Tibial artery (tissue), 4 donors: ENCODE results near the gene ADM2.
A peak's percentile ranks its signal among the peaks of the same experiment; 100 is the strongest.

Experiments
- DNase-seq, 2 donors: peaks; one replicate each; pipeline ENCODE4 v3.0.0-alpha.2; 2019
- H3K27ac ChIP-seq, 2 donors: fragments of 200-600 bp; sonication (generic) in 1 of 2; 1 replicate in 1 of 2; 2 replicates in 1 of 2; pipeline ENCODE4 v1.5.1; 2018 to 2019; ENCODE audit warnings: mild to moderate bottlenecking in 1 of 2
- H3K27me3 ChIP-seq, 2 donors: fragments of 200-600 bp; sonication (generic) in 1 of 2; one replicate each; pipeline versions ENCODE4 v1.5.1 to v1.6.0; 2016 to 2019
- H3K36me3 ChIP-seq, 3 donors: fragments of 200-600 bp; sonication (generic) in 2 of 3; one replicate each; pipeline ENCODE4 v1.5.1; 2016 to 2019; ENCODE audit warnings: mild to moderate bottlenecking in 2 of 3
- H3K4me1 ChIP-seq, 4 donors: fragments of 200-600 bp; sonication (generic) in 2 of 4; 1 replicate in 3 of 4; 2 replicates in 1 of 4; pipeline ENCODE4 v1.5.1; 2016 to 2019
- H3K4me3 ChIP-seq, 2 donors: fragments of 200-600 bp; sonication (generic) in 1 of 2; 1 replicate in 1 of 2; 2 replicates in 1 of 2; pipeline ENCODE4 v1.5.1; 2018 to 2019; ENCODE audit warnings: mild to moderate bottlenecking in 2 of 2
- H3K9me3 ChIP-seq, 3 donors: fragments of 200-600 bp; sonication (generic) in 1 of 3; one replicate each; pipeline ENCODE4 v1.5.1; 2016 to 2019
- intact Hi-C: fragments of 100-400 bp; cut with DNase I; formaldehyde crosslinking; loops from one replicate; pipeline ENCODE4 v1.15.0; 2023; ENCODE audit warnings: low total_unique reads
- TF ChIP-seq, protein P1 (sequence below), 2 experiments: fragments of 200-600 bp in 1 of 2; fragments of 450-650 bp in 1 of 2; IDR thresholded peaks; one replicate each; pipeline ENCODE4 v1.5.1; 2017 to 2019; ENCODE audit warnings: antibody characterized with exemption in 2 of 2, mild to moderate bottlenecking in 1 of 2, moderate library complexity in 1 of 2

ADM2 gene

DNA sequence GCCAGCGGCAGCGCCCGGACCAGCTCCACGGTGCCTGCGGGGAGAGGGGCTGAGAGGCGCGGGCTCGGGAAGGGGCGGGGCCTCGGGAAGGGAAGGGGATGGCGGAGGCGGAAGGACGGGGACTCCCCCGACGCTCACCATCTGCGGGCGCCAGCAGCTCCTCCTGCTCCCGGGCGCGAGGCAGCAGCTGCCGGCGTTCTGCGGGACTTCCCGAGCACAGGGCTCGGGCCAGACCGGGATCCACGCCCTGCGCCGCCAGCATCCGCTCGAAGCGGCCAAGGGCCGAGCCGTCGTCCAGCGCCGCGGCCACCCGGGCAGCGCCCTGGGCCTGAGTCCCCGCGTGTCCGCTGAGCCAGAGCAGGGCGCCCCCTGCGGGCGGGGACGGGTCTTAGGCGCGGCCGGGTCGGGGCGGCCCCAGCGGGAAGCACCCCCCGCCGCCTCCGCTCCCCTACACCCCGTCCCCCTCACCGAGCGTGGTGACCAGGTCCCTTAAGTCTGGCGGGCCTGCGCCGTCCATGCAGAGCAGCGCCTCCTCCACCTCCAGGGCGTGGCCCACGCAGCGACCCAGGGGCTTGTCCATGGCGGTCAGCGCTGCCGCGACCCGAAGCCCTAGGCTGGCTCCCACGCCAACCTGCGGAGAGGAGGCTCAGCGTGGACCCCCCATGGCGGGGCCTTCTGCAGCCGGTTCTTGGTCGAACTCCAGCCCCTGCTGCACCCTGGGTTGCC lies 44.9 kb downstream of the ADM2 start:
- Histone ChIP-seq H3K4me1 (peaks cover 0 to 52% (median 35%) of the 10 kb centered on the region in 4 donors), H3K9me3 (no peaks in the 10 kb centered on the region), H3K27me3 (peaks cover 0 to 24% of the 10 kb centered on the region in 2 donors), H3K36me3 (peaks cover 18 to 29% (median 23%) of the 10 kb centered on the region in 3 donors), H3K4me3 (peak overlapping the region; percentile 65 to 77), H3K27ac (peak overlapping the region; percentile 86 to 87)
- TF ChIP-seq, protein P1, sequence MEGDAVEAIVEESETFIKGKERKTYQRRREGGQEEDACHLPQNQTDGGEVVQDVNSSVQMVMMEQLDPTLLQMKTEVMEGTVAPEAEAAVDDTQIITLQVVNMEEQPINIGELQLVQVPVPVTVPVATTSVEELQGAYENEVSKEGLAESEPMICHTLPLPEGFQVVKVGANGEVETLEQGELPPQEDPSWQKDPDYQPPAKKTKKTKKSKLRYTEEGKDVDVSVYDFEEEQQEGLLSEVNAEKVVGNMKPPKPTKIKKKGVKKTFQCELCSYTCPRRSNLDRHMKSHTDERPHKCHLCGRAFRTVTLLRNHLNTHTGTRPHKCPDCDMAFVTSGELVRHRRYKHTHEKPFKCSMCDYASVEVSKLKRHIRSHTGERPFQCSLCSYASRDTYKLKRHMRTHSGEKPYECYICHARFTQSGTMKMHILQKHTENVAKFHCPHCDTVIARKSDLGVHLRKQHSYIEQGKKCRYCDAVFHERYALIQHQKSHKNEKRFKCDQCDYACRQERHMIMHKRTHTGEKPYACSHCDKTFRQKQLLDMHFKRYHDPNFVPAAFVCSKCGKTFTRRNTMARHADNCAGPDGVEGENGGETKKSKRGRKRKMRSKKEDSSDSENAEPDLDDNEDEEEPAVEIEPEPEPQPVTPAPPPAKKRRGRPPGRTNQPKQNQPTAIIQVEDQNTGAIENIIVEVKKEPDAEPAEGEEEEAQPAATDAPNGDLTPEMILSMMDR (IDR thresholded peaks at IDR 0.05), result peak; percentile 37 to 46
- DNase-seq, result peak; percentile 70 to 89
- intact Hi-C loops, result loop anchor here (5.0 kb wide), 1 partner anchor 56 kb away; the partner anchor contains the start of gene CHKB

DNA sequence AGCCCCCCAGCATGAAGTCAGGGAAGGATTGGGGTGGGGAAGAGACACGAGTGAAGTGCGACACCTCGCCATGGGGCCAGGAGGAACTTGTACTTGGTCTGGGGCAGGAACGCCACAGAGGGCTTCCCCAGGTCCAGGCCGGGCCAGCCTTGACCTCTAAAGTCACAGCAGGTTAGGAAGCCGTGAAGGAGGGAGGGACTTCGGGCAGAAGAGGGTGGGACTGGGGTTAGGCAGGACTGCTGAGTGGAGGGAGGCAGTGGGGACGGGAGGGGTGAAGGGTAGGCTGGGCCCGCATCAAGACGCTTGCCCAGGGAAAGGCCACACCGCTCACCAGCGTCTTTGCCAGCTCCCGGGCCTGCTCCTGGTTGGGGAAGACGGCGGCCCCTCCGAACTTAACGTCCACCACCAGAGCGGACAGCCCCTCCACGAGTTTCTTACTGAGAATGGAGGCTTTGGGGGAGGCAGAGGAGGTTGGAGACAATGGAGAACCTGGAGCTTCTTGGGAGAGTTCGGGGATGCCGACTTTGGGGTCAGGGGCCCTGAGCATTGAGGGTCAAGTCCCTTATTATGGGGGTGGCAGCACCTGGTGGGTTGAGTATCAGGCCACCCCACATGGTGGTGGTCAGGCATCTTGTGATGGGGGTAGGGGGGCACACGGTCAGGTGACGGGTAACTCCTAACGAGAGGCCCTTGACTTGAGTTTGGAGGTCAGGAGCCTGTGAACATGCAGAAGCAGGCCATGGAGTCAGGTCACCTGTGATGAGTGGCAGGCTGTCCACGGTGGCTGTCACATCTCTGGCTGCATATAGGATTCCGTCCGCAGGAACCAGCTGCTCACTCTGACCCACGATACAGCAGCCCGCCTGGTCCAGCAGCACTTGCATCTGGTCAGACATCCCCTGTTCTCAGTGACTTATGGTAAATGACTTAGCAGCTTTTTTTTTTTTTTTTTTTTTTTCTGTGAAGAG lies 45.8 kb downstream of the ADM2 start:
- Histone ChIP-seq H3K27ac (peak overlapping the region; percentile 86 to 87), H3K36me3 (peaks cover 13 to 21% (median 16%) of the 10 kb centered on the region in 3 donors), H3K4me1 (peaks cover 0 to 60% (median 43%) of the 10 kb centered on the region in 4 donors), H3K9me3 (no peaks in the 10 kb centered on the region), H3K4me3 (peak overlapping the region; percentile 65 to 77), H3K27me3 (peaks cover 6 to 32% of the 10 kb centered on the region in 2 donors)
- TF ChIP-seq, protein P1 (IDR thresholded peaks at IDR 0.05), result no peak
- intact Hi-C loops, result loop anchor here (5.0 kb wide), 1 partner anchor 55 kb away; the partner anchor contains the start of gene CHKB
- DNase-seq, result peak; percentile 66 to 81

DNA sequence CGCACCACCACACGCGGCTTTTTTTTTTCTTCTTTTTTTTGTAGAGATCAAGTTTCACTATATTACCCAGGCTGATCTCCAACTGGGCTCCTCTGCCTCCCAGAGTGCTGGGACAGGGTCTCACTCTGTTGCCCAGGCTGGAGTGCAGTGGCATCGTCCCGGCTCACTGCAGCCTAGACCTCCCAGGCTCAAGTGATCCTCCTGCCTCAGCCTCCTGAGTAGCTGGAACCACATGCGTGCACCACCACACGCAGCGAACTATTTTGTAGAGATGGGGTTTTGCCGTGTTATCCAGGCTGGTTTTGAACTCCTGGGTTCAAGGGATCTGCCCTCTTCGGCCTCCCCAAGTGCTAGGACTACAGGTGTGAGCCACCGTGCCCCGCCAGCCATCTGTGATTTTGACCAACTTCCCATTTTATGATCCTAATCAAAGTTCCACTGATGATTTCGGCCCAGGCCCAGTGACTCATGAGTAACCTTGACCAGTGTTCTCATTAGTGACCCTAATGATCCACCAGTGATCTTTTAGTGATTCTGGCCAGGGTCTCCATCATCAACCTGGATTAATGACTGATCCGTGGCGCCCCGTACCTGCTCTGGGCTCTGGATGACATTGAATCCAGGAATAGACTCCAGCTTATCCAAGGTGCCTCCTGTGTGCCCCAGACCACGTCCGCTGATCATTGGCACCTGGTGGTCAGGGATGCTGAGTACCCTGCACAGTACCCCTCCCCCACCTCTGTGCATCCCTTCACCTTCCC lies 46.8 kb downstream of the ADM2 start:
- H3K27ac ChIP-seq, result no peak overlapping the region

DNA sequence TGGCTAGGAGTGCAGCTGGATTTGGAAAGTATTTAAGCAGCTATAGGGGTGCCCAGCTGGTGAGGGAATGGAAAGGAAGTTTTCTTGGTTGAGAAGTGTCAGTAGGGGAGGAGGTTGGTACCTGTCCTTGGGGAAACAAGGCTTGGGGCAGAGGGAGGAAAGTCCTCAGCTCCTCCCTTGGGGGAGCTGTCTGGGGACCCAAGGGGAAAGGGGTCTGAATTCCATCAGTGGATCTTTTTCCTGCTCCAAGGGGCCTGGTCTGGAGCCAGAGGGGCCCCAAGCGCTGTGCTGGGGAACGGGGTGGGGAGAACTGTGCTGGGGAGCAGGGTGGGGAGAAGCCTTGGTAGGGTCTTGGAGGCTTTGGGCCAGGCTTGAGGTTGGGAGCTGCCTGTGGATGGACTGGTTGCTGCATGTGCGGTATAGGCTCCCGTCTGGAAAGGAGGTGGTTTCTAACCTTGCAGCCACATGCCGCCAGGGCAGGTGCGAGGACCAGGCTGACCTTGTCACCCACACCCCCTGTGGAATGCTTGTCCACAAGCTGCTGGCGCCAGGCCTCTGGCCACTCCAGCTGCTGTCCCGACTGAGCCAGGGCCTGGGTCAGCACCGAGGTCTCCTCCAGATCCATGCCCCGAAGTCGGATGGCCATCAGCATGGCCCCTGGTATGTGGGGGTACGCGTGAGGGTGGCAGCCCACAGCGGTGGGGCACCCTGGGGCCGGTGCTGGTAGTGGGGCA lies 47.5 kb downstream of the ADM2 start:
- H3K27ac ChIP-seq, result peak overlapping the region in 1 of 2 donors; percentile 57
- H3K4me3 ChIP-seq, result peak overlapping the region; percentile 44 to 53
- H3K4me1 ChIP-seq, result peaks cover 0 to 63% (median 48%) of the 10 kb centered on the region in 4 donors
- intact Hi-C loops, result loop anchor here (5.0 kb wide), 1 partner anchor 53 kb away; the partner anchor contains the start of gene CHKB
- H3K36me3 ChIP-seq, result peaks cover 0 to 3% (median 0%) of the 10 kb centered on the region in 3 donors
- DNase-seq, result no peak
- H3K9me3 ChIP-seq, result no peaks in the 10 kb centered on the region
- TF ChIP-seq, protein P1 (IDR thresholded peaks at IDR 0.05), result no peak
- H3K27me3 ChIP-seq, result peaks cover 6 to 49% of the 10 kb centered on the region in 2 donors

More for the DNA sequence above, 46.8 kb downstream of the ADM2 start:
- peaks cover 3 to 11% (median 6%) of the 10 kb centered on the region in 3 donors for H3K36me3 ChIP-seq
- peaks cover 0 to 65% (median 48%) of the 10 kb centered on the region in 4 donors for H3K4me1 ChIP-seq
- DNase-seq, result no peak
- peaks cover 6 to 42% of the 10 kb centered on the region in 2 donors for H3K27me3 ChIP-seq
- H3K9me3 ChIP-seq, result no peaks in the 10 kb centered on the region
- intact Hi-C loops, result loop anchor here (5.0 kb wide), 1 partner anchor 54 kb away; the partner anchor contains the start of gene CHKB
- TF ChIP-seq, protein P1 (IDR thresholded peaks at IDR 0.05), result no peak
- H3K4me3 ChIP-seq, result no peak overlapping the region
